Panc1 (cell line): ENCODE results near the gene IQSEC1.

Experiments used
- CTCF ChIP-seq: fragments of 450-650 bp; IDR thresholded peaks from 2 replicates; pipeline ENCODE4 v1.5.1; 2017; ENCODE audit warnings: mild to moderate bottlenecking
- POLR2AphosphoS5 ChIP-seq: IDR thresholded peaks from 2 replicates; pipeline ENCODE4 v1.6.1; 2012; ENCODE audit warnings: mild to moderate bottlenecking, low read depth, low read length, moderate library complexity
- SIN3A ChIP-seq: IDR thresholded peaks from 2 replicates; pipeline ENCODE4 v1.6.1; 2012; ENCODE audit warnings: low read depth, mild to moderate bottlenecking, low read length, moderate library complexity, borderline replicate concordance; ENCODE audit not compliant: insufficient read depth
- TCF7L2 ChIP-seq: IDR thresholded peaks from 2 replicates; pipeline ENCODE4 v1.6.1; 2011; ENCODE audit warnings: mild to moderate bottlenecking, low read depth, low read length, inconsistent platforms
- TF ChIP-seq, protein P1 (sequence below), 2 experiments: IDR thresholded peaks; 2 replicates each; pipeline ENCODE4 v1.6.1; 2011 to 2012; ENCODE audit warnings: low read depth in 2 of 2, control low read depth in 1 of 2, low read length in 1 of 2, mild to moderate bottlenecking in 1 of 2, moderate library complexity in 1 of 2; ENCODE audit not compliant: insufficient read depth in 1 of 2

DNA sequence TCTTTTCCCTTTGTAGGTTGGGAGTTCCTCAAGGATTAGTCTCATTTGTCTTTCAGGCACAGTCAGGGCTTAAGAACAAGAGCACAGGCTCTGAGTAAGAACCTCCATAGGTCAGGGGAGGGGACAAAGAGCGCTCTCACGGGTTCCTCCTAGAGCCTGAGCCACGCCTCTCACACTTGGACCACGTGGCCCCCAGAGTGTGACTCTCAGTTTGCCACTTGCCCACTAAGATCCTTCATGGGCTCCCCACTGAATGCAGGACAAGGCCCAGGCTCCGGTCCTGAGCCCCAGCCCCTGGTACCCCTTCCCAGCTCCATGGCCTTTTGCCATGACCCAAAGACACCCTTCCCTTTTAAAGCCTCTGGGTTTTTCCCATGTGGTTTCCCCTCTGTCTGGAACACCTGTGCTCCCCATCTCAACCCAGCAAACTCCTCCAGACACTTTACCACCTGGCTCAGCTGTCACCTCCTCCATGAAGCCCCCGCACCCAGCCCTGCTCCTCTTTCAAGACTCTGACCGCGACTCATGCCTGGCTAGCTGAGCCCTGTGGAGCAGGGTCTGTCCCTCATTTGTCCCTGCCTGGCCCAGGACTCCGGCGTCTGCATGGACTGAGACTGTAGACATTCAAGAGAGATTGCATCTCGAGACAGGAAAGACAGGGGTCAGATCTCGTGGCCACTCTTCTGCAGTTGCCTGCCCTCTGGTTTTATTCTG lies 32.7 kb downstream of the IQSEC1 start:
- TF ChIP-seq CTCF: no peak
- TF ChIP-seq, protein P1, sequence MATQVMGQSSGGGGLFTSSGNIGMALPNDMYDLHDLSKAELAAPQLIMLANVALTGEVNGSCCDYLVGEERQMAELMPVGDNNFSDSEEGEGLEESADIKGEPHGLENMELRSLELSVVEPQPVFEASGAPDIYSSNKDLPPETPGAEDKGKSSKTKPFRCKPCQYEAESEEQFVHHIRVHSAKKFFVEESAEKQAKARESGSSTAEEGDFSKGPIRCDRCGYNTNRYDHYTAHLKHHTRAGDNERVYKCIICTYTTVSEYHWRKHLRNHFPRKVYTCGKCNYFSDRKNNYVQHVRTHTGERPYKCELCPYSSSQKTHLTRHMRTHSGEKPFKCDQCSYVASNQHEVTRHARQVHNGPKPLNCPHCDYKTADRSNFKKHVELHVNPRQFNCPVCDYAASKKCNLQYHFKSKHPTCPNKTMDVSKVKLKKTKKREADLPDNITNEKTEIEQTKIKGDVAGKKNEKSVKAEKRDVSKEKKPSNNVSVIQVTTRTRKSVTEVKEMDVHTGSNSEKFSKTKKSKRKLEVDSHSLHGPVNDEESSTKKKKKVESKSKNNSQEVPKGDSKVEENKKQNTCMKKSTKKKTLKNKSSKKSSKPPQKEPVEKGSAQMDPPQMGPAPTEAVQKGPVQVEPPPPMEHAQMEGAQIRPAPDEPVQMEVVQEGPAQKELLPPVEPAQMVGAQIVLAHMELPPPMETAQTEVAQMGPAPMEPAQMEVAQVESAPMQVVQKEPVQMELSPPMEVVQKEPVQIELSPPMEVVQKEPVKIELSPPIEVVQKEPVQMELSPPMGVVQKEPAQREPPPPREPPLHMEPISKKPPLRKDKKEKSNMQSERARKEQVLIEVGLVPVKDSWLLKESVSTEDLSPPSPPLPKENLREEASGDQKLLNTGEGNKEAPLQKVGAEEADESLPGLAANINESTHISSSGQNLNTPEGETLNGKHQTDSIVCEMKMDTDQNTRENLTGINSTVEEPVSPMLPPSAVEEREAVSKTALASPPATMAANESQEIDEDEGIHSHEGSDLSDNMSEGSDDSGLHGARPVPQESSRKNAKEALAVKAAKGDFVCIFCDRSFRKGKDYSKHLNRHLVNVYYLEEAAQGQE (IDR thresholded peaks at IDR 0.05; ENCODE audit: insufficient read depth in 1 of 2, low read depth in 2 of 2, low read length in 1 of 2): no peak
- no peak for TF ChIP-seq SIN3A
- TF ChIP-seq POLR2AphosphoS5: no peak
- TF ChIP-seq TCF7L2: no peak
